GM21619 (cell line): ENCODE data around the gene ARHGEF4.

Source experiments
- ATAC-seq: cut with Tn5 transposase; IDR thresholded peaks from one replicate; pipeline ENCODE4 v1.9.1; 2021; ENCODE audit not compliant: unreplicated experiment

Gene ARHGEF4

GRCh38 chr2:130819608-130820278, 17.0 kb upstream of the ARHGEF4 start:
- ATAC-seq: no peak

GRCh38 chr2:130820279-130820861, 16.3 kb upstream of the ARHGEF4 start:
- no peak for ATAC-seq

- ATAC-seq: no peak
These were observed 14.8 kb upstream of the ARHGEF4 start for GRCh38 chr2:130821867-130822266.

GRCh38 chr2:130822766-130823165, 13.9 kb upstream of the ARHGEF4 start:
- ATAC-seq: no peak

GRCh38 chr2:130823171-130823885, 13.4 kb upstream of the ARHGEF4 start:
- no peak for ATAC-seq

- peak; percentile 38 for ATAC-seq
These were observed 12.7 kb upstream of the ARHGEF4 start for GRCh38 chr2:130823886-130824491.

GRCh38 chr2:130824492-130825061, 12.1 kb upstream of the ARHGEF4 start:
- ATAC-seq: peak; percentile 84

- no peak for ATAC-seq
These were observed 11.3 kb upstream of the ARHGEF4 start for GRCh38 chr2:130825231-130825965.

- ATAC-seq: no peak
These were observed 10.8 kb upstream of the ARHGEF4 start for GRCh38 chr2:130825966-130826253.

GRCh38 chr2:130826419-130826818, 10.3 kb upstream of the ARHGEF4 start:
- ATAC-seq: no peak

- no peak for ATAC-seq
These were observed 9.8 kb upstream of the ARHGEF4 start for GRCh38 chr2:130826821-130827501.

GRCh38 chr2:130827502-130828251, 9.0 kb upstream of the ARHGEF4 start:
- ATAC-seq: no peak

- no peak for ATAC-seq
These were observed 8.3 kb upstream of the ARHGEF4 start for GRCh38 chr2:130828461-130828860.

- no peak for ATAC-seq
These were observed 7.7 kb upstream of the ARHGEF4 start for GRCh38 chr2:130829015-130829414.

- ATAC-seq: no peak
These were observed 6.2 kb upstream of the ARHGEF4 start for GRCh38 chr2:130830538-130830937.

- no peak for ATAC-seq
These were observed 5.4 kb upstream of the ARHGEF4 start for GRCh38 chr2:130831356-130831755.

- no peak for ATAC-seq
These were observed 4.3 kb upstream of the ARHGEF4 start for GRCh38 chr2:130832296-130832940.

GRCh38 chr2:130834091-130834930, 2.4 kb upstream of the ARHGEF4 start:
- no peak for ATAC-seq
